Fibroblast of skin of scalp (primary cell): ENCODE data around the gene FHAD1.
A peak's percentile ranks its signal among the peaks of the same experiment; 100 is the strongest.
"Not testable (repeated sequence)": the region's sequence is repeated elsewhere in the genome, so short reads cannot be mapped to it uniquely, and the experiment has no call there.

ENCODE experiments used
- DNase-seq: peaks from one replicate; pipeline ENCODE4 v3.0.0-alpha.2; 2013

FHAD1 gene

DNA sequence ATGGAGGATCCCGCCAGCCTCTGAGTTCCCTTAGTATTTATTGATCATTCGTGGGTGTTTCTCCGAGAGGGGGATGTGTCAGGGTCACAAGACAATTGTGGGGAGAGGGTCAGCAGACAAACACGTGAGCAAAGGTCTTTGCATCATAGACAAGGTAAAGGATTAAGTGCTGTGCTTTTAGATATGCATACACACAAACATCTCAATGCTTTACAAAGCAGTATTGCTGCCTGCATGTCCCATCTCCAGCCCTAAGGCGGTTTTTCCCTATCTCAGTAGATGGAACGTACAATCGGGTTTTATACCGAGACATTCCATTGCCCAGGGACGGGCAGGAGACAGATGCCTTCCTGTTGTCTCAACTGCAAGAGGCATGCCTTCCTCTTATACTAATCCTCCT lies 132.1 kb downstream of the FHAD1 start:
- not testable (repeated sequence) for DNase-seq

- DNase-seq: no peak
Observed at GRCh38 chr1:15380601-15381508, 133.8 kb downstream of the FHAD1 start.

- DNase-seq: no peak
Observed at GRCh38 chr1:15381805-15382204, 134.8 kb downstream of the FHAD1 start.

DNA sequence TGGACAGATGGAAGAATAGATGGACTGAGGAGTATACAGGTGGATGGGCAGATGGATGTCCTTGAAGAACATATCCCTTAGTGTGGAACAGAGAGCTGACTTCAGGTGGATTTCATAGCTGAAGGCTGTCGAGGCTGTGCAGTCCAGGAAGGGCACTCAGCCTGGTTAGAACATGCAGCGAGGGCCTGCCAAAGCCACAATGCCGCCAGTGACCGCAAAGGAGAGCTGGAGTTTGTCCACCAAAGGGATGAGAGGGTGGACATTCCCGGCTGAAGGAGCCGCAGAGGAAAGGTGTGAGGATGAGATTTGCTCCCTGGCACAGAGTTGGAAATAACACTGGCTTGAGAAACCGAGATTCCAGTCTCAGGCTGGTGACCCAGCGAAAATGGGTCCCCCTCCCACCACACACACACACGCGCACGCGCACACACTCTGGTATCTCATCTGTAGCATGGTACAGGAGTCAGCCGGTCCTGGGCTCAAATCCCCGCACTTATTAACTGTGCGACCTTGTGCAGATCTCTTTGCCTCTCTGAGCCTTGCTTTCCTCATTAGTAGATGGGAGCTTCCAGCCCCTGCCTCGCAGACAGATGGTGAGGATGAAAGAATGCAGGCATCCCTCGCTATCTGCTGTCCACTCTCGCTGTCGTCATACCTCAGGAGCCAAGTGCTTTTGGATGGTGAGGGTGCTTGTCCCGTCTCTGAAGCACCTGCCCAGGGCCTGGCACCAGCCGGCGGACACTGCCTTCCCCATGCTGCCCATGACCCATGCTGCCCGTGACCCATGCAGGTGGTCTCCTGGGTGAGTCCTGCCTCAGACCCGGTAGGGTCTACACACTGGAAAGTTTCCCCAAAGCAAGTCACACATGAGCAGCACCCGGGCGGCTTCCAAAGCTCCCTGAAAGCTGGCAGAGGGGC lies 135.8 kb downstream of the FHAD1 start:
- DNase-seq: no peak

- no peak for DNase-seq
Observed at GRCh38 chr1:15383810-15384209, 136.8 kb downstream of the FHAD1 start.

DNA sequence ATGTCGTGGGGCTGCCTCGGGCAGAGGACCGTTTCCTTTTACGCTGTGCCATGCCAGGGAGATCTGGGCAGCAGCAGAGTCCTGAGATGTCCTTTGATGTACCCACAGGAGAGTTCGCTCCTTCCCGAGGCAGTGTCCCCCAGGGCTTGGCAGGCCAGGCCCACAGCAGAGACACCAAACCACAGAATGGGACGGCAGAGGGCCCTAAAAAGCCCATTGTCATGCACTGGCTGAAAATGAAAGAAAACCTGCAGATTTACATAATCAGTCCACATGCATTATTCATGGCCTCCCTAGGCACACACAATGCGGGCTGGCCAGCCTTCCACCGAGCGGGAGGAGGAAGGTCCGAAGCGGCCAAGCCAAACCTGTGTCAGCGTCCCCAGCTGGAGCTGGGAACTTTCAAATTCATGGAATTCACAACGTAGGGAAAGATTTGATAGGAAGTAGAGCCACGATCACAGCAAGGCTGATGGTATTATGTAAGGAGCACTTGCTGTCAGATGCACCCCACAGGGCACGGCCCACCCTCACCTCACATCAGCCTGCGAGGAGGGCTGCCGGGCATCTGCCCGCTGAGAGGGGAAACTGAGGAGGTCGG lies 137.4 kb downstream of the FHAD1 start:
- peak; percentile 11 for DNase-seq

- no peak for DNase-seq
Observed at GRCh38 chr1:15385420-15385819, 138.4 kb downstream of the FHAD1 start.

GRCh38 chr1:15386164-15386749 lies 139.2 kb downstream of the FHAD1 start:
- no peak for DNase-seq

- no peak for DNase-seq
Observed at GRCh38 chr1:15388201-15388880, 141.3 kb downstream of the FHAD1 start.

DNA sequence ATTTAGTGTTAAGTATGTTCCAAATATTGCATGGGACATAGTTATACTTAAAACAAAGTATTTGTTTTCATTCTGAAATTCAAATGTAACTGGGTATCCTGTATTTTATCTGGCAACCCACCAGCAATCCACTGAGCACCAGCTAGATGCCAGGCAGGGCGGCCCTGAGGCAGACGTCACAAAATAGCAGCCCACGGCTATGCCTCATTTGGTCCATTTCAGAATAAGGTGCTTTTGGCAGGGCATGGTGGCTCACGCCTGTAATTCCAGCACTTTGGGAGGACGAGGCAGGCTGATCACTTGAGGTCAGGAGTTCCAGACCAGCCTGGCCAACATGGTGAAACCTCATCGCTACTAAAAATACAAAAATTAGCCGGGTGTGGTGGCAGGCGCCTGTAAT lies 142.8 kb downstream of the FHAD1 start:
- not testable (repeated sequence) for DNase-seq

- no peak for DNase-seq
Observed at GRCh38 chr1:15390667-15391066, 143.6 kb downstream of the FHAD1 start.

DNA sequence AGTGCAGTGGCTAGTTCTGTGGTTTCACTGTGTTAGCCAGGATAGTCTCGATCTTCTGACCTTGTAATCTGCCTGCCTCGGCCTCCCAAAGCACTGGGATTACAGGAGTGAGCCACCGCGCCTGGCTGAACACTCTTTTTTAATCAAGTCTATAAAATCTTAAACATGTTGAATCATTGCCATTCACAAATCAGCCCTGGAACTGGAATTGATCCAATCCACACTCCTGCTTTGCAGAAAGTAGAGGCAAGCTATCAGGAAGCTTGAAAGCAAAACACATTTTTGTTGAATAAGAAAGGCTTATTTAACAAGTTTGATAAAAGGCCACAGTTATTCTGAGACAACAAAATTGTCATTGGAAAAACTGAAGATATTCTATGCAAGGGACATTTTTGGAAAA lies 144.3 kb downstream of the FHAD1 start:
- no peak for DNase-seq

DNA sequence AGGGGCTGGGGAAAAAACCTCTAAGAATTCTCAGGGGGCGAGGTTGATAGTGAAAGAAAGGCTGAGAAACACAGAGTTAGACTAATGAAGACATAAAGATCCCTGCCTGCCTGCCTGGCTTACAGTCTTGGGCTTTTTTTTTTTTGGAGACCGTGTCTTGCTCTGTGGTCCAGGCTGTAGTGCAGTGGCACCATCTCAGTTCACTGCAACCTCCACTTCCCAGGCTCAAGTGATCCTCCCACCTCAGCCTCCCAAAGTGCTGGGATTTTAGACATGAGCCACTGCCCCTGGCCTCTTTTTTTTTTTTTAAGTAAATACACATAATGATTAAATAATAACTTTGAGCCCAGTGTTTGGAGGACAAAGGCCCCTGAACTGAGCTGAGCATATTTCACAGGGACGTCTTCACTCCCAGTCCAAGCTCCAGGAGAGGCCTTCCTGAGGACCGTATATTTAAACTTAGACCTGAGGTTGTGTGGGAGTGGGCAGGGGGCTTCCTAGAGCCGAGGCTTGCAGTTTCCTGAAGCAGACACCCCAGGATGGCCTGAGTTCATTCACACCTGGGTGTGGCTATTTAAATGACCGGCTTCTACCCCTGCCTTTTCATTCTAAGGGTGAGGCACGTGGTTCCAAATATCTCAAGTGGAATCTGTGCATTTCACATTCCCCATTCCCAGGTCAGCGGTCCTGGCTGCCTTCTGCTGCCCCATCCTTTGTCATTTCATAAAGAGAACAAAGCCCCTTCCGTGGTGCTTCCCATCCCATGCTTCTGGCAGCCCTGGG lies 146.6 kb downstream of the FHAD1 start:
- DNase-seq: no peak

GRCh38 chr1:15394258-15394690 lies 147.3 kb downstream of the FHAD1 start:
- no peak for DNase-seq

DNA sequence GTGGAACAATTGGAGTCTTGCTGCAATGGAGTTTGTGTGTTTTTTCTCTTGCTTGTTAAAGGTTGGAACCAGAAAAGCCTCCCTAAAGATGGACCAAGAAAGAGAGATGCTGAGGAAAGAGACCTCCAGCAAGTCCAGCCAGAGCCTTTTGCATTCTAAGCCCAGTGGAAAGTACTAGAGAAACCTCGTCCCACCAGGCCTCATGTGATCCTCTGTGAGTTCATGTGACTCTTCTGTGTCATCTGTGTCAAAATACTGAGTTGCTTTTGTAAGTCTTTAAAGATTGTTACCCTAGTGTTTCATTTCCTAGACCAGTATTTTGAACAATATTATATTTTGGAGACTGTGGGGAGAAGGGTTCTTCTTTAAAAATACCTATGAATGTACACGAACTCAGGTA lies 150.2 kb downstream of the FHAD1 start:
- no peak for DNase-seq

DNA sequence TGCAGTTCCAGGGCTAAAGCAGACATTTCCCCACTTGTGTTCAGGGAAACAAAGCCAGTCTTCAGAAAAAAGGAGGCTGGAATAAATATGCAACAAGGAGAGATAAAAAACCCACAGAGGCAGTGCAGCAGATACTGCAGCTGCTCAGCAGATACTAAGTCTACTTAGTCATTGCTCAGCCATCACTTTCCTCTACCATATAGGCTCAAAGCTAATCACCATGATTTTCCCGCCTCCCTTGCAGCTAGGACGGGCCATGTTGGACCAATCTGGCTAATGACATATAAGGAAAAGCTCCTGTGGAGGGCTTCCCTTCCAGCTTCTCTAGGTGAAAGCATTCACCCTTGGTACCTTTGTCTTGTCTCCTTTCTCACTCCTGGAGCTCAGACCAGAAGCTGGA lies 152.7 kb downstream of the FHAD1 start:
- DNase-seq: no peak

GRCh38 chr1:15400627-15401026 lies 153.6 kb downstream of the FHAD1 start:
- no peak for DNase-seq

DNA sequence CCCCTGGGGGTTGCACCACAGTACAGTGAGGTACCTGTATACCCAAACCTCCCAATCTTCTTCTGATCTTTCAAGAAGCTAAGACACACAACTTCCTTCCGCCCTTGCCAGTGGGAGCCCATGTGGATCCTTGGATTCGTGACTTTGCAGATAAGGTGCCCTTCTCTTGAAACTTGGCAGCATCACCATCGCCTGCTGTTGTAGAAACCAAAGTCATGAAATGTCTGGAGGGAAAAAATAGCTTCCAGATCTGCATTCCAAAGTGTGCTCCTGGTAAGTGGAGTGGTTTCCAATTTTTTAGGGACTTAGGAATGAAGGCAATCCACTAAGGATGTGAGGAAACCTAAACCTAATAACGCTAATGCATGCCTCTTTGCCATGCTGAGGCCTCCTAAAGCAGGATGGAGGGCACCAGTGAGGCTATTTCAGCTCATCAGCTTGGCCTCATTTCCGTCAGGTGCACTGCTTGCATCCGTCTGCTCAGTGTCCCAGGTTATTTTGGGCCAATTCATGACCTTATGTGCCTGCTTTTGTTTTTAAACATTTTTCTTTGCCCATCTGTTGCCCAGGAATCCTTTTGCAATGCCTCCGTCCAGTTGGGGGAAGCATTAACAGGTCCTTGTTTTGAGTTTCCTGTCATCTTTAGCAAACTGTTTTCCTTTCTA lies 154.5 kb downstream of the FHAD1 start:
- DNase-seq: no peak

DNA sequence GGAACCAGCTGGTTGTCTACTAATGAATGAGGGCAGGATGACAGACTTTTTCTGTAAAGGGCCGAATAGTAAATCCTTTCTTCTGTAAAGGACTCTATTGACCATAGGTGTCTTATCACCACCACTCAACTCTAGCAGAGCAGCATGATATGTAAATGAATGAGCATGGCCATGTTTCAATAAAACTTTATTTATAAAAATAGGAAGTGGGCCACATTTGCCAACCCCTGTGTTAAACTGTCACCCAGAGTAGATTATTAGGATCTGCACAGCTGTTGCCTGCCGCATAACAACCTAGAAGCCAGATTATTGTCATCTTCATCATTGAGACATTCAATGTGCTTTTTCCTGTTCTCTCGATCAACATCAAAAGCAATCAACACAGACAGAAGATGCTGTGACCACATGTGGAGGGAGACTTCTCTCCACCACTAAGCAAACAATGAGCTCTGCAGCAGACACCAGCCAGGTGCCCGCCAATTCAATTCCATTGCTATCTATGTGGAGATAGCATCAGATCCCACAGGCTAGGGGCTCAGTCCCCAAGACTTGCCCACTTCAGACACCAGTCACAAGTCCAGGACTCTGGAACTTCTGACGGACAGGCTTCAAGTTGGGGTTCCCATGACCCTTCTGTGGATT lies 155.9 kb downstream of the FHAD1 start:
- DNase-seq: no peak

DNA sequence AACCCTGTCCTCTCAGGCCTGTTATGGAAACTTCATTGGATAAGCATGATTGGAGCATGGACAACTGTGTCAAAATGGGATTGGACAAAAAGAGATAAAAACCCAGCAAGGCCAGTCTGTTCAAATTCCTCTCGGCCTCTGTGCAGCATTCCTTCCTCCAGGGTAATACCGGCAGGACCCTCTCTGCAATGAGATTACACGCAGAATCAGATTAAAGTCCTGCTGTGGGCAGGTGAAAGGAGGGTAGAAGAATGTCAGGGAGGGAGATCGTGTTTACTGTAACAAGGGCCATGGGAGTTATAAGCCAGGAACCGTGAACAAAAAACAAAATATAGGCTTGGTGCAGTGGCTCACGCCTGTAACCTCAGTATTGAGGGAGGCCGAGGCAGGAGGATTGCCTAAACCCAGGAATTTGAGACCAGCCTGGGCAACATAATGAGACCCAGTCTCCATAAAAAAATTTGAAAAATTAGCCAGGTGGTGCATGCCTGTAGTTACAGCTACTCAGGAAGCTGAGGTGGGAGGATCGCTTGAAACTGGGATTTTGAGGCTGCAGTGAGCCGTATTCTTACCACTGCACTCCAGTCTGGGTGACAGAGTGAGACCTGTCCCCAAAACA lies 157.0 kb downstream of the FHAD1 start:
- DNase-seq: no peak
